Globus pallidus (tissue), 1 donor: Measurements from ENCODE around the gene NSMCE1.

Source experiments
- DNase-seq: peaks from one replicate; pipeline ENCODE4 v3.0.0-alpha.2; 2015; ENCODE audit warnings: low spot score

NSMCE1 gene

DNA sequence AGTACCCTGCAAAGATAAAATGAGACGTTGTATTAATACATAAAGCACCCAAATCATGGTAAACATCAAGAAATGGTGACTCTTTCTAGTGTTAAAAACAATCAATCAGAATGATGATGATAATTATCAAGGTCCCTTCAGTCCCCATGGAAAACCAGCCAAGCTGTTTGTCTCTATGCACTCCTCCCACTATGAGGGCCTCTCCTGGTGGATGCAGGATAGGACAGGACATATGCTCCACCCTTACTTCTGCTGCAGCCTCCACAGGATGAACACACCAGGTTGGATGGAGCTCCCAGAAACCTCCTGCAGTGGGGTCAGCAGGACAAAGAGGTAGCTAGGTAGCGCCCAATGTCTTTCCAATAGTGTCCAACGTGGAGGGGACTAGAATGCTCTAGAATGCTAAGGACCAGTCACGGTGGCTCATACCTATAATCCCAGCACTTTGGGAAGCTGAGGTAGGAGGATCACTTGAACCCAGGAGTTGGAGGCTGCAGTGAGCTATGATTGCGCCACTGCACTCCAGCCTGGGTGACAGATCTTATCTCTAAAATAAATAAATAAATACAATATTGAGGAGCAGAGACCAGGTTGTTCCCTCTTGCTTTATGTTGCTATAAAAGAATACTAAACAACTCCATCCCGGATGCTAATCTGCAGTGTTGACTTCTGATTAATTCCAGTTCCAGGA, 75.1 kb downstream of the NSMCE1 start:
- no peak for DNase-seq

DNA sequence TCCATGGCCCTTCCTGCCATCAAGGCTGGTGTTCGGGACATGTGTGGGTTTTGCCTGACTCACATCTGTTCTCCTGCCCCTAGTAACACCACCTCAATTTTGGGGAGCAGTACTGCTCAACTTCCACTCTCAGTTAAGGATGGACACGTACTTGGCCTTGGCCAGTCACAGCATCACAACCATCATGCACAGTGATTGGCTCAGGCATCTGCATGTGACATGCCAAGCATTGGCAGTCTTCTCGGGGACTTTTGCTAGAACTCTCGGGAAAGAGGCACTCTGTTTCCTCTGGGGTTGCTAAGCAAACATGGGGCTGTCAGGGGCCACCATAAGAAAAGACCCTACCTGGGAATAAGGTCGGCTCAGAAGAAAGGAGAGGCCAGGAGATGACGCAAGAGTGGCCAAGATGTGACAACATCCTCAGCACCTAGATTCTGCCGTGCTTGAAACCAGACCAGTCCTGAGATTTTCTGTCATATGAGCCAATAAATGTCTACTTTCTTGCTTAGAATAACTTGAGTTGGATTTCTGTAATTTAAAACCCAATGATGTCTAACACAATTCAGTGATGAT, 77.1 kb downstream of the NSMCE1 start:
- no peak for DNase-seq

DNA sequence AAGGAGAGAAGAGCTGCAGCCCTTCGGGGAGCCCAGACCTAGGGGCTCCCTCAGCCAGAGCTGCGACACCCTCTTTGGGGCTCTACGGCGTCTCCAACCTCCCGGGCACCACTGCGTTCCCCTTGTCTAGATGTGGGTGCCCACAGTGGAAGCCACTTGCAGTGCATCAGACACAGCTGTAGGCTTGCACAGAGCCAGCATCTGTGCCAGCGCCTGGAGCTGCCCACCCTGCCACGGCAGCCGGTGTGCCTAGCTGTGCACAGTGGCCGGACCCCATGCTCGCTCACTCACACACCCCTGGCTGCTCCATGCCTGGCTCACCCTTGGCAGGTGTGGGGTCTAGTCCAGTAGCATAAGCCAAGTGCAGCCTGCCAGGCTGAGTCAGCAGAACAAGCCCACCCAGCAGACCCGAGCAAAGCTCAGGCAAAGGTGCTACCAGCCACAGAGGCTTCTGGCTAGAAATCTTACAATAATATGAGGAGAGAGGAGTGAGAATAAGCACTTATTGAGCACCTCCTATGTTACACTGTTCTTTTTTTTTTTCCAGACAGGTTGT, 78.2 kb downstream of the NSMCE1 start:
- DNase-seq = no peak

DNA sequence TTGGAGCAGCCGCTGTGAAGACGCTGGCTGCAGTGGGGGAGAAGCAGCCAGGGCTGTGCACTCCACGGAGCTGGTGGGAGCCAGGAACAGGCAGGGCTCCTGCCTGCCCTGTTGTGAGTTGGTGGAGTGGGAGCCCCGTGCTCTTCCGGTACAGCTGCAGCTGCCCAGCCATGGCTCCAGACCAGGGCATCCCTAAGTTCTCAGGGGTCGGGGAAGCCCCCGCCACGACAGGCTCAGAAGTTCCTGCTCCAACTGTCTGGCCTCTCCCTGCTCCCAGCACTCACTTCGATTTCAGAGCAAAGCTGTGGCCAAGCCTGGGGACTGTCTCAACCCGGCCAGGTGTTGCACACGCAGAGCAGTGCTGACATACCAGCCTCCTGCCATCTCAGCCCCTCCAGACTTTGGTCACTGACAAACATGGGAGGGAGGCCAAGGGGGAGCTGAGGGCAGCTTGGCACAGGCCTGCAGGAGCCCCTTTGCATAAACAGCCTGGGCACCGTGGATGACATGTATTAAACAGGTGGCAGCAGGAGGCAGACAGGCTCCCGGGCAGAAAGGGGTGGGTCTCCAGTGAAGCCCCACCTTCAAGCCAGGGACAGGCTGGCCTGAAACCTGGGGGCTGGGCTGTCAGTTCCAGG, 79.1 kb downstream of the NSMCE1 start:
- DNase-seq = no peak

DNA sequence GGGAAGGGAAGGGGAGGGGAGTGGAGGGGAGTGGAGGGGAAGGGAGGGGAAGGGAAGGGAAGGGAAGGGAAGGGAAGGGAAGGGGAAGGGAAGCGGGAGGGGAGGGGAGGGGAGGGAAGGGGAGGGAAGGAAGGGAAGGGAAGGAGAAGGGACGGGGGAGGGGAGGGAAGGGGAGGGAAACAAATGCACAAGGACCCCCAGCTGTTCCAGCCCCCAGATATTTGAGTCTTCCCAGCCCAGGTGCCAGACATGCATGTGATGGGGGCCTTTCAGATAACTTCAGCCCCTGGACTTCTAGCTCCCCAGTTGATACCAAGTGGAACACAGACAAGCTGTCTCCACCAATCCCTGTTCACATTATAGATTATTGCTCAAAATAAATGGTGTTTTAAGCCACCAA, 79.9 kb downstream of the NSMCE1 start:
- no peak for DNase-seq

DNA sequence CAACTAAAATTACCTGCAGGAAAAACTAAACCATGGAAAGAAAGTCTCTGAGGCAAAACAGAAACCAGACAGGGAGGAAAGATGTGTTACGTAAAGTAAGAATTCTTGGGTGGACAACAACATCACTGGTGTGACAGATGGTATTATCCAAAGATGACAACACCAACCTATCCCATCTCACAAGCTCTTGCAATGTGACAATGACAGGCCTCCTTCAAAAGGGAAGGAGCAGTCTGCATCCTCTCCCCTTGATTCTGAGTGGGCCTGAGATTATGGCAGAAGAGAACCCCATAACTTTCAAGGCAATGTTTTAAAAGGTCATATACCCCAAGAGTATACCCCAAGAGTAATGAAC, 82.8 kb downstream of the NSMCE1 start:
- DNase-seq = no peak

DNA sequence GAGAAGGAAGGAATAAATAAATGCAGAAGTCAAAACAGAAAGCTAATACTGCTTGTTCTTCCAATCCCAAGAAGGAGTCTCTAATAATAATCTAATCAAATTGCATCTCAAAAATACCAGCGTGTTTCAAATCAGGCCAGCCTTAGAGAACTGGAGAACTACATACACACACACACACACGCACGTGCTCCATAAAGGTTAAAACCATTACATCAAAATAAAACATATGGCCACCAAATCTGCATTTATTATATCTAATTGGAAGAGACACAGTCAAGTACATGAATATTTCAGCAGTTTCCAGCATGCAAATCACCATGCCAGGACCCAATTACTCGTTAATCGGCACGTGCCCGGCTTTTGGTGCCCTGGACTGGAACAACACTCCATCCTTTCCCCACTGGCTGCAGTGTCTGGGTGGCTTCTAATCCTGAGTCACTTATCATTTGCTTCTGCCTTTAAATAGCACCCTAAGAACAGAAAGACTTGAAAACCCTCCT, 85.6 kb downstream of the NSMCE1 start:
- DNase-seq = no peak

DNA sequence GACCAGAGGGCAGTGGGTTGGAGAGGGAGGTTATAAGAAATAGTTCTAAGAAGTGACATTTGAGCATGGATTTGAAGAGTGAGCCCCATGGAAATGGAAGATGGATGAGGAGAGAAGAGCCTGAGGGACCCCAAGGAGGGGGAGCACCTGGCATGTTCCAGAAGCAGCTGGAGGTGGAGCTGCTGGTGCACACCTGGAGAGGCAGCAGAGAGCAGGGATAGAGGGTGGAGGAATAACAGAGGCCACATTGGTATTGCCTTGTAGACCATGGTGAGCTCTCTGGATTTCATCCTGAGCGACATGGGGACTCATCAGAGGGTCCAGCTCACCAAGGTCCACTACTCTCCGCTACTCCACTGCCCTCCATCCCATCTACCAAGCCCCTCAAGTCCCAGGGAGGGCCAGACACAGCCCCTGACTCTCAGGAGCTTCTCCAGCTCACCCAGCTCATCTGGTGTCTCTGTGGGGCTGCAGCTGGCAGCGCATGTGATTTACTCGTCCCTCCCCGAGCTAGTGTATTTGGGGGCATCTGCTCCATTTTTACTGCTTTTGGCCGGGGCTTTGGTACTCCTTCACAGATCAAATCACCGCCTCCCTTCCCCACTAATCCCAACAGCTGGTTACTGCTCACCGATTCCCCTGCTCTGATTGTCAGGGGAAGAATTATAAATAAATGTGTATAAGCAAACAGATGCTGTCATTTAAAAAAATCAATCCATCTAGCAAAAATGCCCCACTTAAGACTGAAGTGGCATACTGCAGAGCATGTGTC, 87.4 kb downstream of the NSMCE1 start:
- no peak for DNase-seq

DNA sequence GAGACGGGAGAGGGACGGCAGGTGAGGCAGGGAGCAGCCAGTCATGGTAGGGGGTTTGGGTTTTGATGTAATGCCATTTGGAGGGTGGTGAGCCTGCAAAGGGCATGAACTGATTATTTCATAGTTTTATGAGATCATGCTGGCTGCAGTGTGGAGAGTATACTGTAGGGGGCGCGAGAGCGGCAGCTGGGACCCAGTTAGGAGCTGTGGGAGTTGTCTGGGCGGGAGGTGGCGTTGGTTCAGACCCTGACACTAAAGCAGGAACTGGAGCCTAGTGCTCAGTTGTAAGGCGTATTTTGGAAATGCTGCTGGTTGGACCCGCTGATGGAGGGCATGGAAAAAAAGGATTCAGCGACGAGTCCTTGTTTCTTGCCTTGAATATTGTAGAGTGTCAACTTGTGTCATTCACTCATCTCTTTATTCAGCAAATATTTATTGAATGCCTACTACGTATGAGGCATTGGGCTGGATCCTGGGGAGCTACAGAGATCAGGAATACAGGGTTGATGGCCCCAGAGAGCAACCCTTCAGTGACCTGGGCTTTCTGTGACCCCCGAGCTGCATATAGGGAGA, 89.0 kb downstream of the NSMCE1 start:
- DNase-seq = peak; percentile 58

DNA sequence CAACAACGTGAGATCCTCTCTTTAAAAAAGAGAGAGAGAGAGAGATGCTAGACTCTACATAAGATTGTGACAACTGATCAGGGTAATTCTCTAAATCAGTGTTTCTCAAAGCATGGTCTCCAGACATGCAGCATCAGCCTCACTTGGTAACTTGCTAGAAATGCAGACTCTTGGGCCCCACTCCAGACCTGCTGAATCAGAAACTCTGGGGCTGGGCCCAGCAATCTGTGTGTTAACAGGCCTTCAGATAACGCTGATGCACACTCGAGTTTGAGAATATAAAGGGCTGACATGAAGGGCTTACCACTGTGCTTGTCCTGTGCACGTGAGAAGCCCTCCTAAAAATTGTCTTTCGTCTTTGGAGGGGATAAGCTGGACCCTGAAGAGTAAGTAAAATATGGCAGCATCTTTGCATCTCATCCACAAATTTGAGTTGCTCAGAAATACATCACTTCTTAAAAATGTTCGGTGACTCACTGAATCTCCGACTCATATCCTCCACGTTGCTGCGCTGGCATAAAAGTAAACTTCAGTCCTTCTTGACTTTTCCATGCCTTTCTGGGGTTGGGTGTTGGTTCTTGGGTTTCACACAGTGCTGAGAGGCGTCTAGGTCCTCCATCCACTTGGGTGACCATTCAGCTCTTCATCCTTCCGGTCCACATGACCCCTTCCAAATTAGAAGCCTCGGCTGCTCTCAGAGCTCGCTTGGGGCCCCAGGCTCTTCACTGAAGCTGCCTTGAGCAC, 91.4 kb downstream of the NSMCE1 start:
- DNase-seq = no peak

DNA sequence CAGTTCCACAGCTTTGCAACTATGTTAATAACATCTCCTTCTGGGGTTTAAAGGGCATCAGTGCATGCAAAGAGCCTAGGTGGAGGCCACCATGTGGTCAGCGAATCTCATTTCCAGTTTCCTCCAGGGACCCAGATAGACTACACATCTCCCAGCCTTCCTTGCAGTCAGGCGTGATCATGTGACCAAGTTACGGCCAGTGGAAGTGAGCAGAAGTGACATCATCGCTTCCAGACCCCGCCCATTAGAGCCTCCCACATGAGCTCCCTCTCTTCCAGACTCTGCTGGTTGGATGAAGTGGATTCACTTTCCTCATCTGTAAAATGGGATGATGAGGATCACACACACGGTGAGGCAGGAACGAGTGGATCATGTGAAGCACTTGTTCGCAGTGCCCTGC, 92.7 kb downstream of the NSMCE1 start:
- no peak for DNase-seq
